ENCODE results near the gene CAPN15. TPM values are rescaled to one million over a fixed set of nuclear protein-coding genes. Genes with fewer than 3 reads are reported as not detected.

The CAPN15 gene
- total and polyA plus RNA-seq, 9 of the 15 experiments (the other 6 are each of a cell fraction or from before 2014, with no cell fraction given): 0.62 to 111 (median 14.2) TPM

GRCh38 chr16:535446-536405, 8.2 kb downstream of the CAPN15 start (continued):
- no peak for TF ChIP-seq ARID3A (IDR thresholded peaks at IDR 0.05; ENCODE audit: borderline replicate concordance, low read depth, low read length)
- no peak for TF ChIP-seq CEBPZ (IDR thresholded peaks at IDR 0.05; ENCODE audit: borderline replicate concordance, low read depth, low read length)
- no peak for TF ChIP-seq SMAD2 (IDR thresholded peaks at IDR 0.05; ENCODE audit: low read depth, low read length)
- no peak for TF ChIP-seq ZBED1 (IDR thresholded peaks at IDR 0.05)
- no peak for TF ChIP-seq ZNF511 (CRISPR knock-in tag; IDR thresholded peaks at IDR 0.05)
- TF ChIP-seq TGIF2 (CRISPR knock-in tag; IDR thresholded peaks at IDR 0.05): no peak
- no peak for TF ChIP-seq ZNF445 (CRISPR knock-in tag; IDR thresholded peaks at IDR 0.05; ENCODE audit: low read depth)
- TF ChIP-seq SRSF1 (IDR thresholded peaks at IDR 0.05; ENCODE audit: low read depth, low read length): no peak
- no peak for TF ChIP-seq ILK (tag; IDR thresholded peaks at IDR 0.05; ENCODE audit: borderline replicate concordance, low read depth)
- TF ChIP-seq MTA3 (IDR thresholded peaks at IDR 0.05; ENCODE audit: borderline replicate concordance): no peak
- no peak for TF ChIP-seq SIN3A (IDR thresholded peaks at IDR 0.05; ENCODE audit: borderline replicate concordance in 2 of 2, control insufficient read depth in 1 of 2, low read depth in 2 of 2, low read length in 2 of 2)
- TF ChIP-seq, protein P1, sequence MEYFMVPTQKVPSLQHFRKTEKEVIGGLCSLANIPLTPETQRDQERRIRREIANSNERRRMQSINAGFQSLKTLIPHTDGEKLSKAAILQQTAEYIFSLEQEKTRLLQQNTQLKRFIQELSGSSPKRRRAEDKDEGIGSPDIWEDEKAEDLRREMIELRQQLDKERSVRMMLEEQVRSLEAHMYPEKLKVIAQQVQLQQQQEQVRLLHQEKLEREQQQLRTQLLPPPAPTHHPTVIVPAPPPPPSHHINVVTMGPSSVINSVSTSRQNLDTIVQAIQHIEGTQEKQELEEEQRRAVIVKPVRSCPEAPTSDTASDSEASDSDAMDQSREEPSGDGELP (CRISPR knock-in tag; IDR thresholded peaks at IDR 0.05; ENCODE audit: borderline replicate concordance): peak; percentile 62; the same call in 1 of the 2 replicates
- TF ChIP-seq, protein P2, sequence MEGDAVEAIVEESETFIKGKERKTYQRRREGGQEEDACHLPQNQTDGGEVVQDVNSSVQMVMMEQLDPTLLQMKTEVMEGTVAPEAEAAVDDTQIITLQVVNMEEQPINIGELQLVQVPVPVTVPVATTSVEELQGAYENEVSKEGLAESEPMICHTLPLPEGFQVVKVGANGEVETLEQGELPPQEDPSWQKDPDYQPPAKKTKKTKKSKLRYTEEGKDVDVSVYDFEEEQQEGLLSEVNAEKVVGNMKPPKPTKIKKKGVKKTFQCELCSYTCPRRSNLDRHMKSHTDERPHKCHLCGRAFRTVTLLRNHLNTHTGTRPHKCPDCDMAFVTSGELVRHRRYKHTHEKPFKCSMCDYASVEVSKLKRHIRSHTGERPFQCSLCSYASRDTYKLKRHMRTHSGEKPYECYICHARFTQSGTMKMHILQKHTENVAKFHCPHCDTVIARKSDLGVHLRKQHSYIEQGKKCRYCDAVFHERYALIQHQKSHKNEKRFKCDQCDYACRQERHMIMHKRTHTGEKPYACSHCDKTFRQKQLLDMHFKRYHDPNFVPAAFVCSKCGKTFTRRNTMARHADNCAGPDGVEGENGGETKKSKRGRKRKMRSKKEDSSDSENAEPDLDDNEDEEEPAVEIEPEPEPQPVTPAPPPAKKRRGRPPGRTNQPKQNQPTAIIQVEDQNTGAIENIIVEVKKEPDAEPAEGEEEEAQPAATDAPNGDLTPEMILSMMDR (IDR thresholded peaks at IDR 0.05 in 2 of 3, conservative IDR thresholded peaks at IDR 0.05 in 1 of 3; ENCODE audit: insufficient read depth in 2 of 3, low read depth in 1 of 3, low read length in 3 of 3): no peak
- TF ChIP-seq CREB1 (IDR thresholded peaks at IDR 0.05): no peak
- no peak; the same call in 1 of the 2 replicates for TF ChIP-seq CREB1 (CRISPR knock-in tag; IDR thresholded peaks at IDR 0.05)

Data from K562 (cell line).